Neural cell (in vitro differentiated cells): Measurements from ENCODE around the gene ARHGAP10.

Source experiments
- CTCF ChIP-seq: fragments of 450-650 bp; IDR thresholded peaks from 2 replicates; pipeline ENCODE4 v1.5.1; 2014; ENCODE audit warnings: antibody characterized with exemption, mild to moderate bottlenecking, moderate library complexity; ENCODE audit not compliant: poor library complexity, severe bottlenecking
- EZH2 ChIP-seq: fragments of 200-600, 300-800 bp; shearing (Covaris generic), sonication (generic); IDR thresholded peaks from 2 replicates; pipeline ENCODE4 v1.6.1; 2014; ENCODE audit warnings: antibody characterized with exemption, low read length, borderline replicate concordance, mild to moderate bottlenecking; ENCODE audit not compliant: insufficient read depth, poor library complexity, severe bottlenecking
- MXI1 ChIP-seq: fragments of 450-650 bp; conservative IDR thresholded peaks from 2 replicates; pipeline ENCODE4 v1.6.1; 2014; ENCODE audit warnings: antibody characterized with exemption, mild to moderate bottlenecking; ENCODE audit not compliant: poor library complexity, severe bottlenecking
- POLR2AphosphoS5 ChIP-seq: IDR thresholded peaks from 2 replicates; pipeline ENCODE4 v1.6.1; 2012
- RAD21 ChIP-seq: fragments of 450-650 bp; conservative IDR thresholded peaks from 2 replicates; pipeline ENCODE4 v1.6.1; 2014; ENCODE audit warnings: antibody characterized with exemption, mild to moderate bottlenecking, moderate library complexity

DNA sequence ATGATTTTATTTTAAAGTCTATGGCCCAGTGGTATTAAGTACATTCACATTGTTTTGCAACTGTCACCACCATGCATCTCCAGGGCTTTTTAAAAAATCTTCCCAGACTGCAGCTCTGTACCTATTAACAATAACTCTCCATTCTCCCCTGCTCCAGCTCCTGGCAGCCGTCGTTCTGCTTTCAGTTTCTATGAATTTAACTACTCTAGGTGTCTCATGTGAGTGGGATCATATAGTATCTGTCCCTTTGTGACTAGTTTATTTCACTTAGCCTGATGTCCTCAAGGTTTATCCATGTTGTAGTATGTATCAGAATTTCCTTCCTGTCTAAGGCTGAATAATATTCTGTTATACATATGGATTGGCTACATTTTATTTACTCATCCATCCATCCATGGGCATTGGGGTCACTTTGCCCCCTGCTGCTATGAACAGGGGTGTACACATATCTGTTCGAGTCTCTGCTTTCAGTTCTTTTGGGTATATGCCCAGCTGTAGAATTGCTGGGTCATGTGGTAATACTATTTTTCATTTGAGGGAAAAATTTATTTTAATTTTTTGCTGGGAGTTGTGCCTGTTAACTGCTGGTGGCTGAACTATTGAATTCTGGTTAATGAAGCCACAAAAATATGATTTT is 131.3 kb downstream of the ARHGAP10 start:
- TF ChIP-seq RAD21 (no peak), CTCF (no peak), POLR2AphosphoS5 (no peak), MXI1 (no peak), EZH2 (no peak)
